Caco-2 (cell line): ENCODE data around the gene ZNF525. TPM values are rescaled to one million over a fixed set of nuclear protein-coding genes. Genes with fewer than 3 reads are reported as not detected.
"Not testable (repeated sequence)": the region's sequence is repeated elsewhere in the genome, so short reads cannot be mapped to it uniquely, and the experiment has no call there.

Experiments
- BruUV-seq: library from RNA; stranded (reverse); fragments of 400-500 nt; replicated peaks from 2 replicates; lab custom pipeline; 2021; lab: Mats Ljungman, UMichigan
- CTCF ChIA-PET: fragments of 300-600 bp; sonication (Branson Sonifier 250); formaldehyde crosslinking; loops from one replicate; lab custom pipeline; 2022; ENCODE audit warnings: antibody characterized with exemption; lab: Charles Lee
- POLR2A ChIA-PET: fragments of 300-600 bp; sonication (Branson Sonifier 250); formaldehyde crosslinking; loops from one replicate; lab custom pipeline; 2022; ENCODE audit warnings: antibody characterized with exemption; lab: Charles Lee
- DNase-seq, 2 experiments: peaks; one replicate each; pipeline versions ENCODE4 v3.0.0 to v3.0.0-alpha.2; 2020 to 2022
- H3K27me3 ChIP-seq: replicated peaks from 2 replicates; pipeline ENCODE4 v1.6.0; 2011; ENCODE audit warnings: low read length; ENCODE audit not compliant: control insufficient read depth, insufficient read depth
- H3K36me3 ChIP-seq: 2 replicates; pipeline ENCODE4 v1.5.1; 2011; ENCODE audit warnings: low read length; ENCODE audit not compliant: control insufficient read depth, insufficient read depth
- H3K4me1 ChIP-seq: fragments of 250-450 bp; sonication (Bioruptor Pico); 2 replicates; pipeline ENCODE4 v1.5.1; 2020; ENCODE audit warnings: mild to moderate bottlenecking
- H3K4me3 ChIP-seq: 2 replicates; pipeline ENCODE4 v1.5.1; 2011; ENCODE audit warnings: low read depth, mild to moderate bottlenecking, control low read depth, low read length
- H3K9me3 ChIP-seq: fragments of 250-450 bp; sonication (Bioruptor Pico); 2 replicates; pipeline ENCODE4 v1.5.1; 2020; ENCODE audit warnings: mild to moderate bottlenecking, moderate library complexity
- H3K27ac Mint-ChIP-seq: one replicate; pipeline ENCODE4 v1.8.0; 2022; ENCODE audit warnings: mixed read lengths; ENCODE audit not compliant: unreplicated experiment
- H3K27me3 Mint-ChIP-seq: one replicate; pipeline ENCODE4 v1.8.0; 2022; ENCODE audit warnings: mixed read lengths; ENCODE audit not compliant: insufficient read depth, unreplicated experiment
- H3K36me3 Mint-ChIP-seq: one replicate; pipeline ENCODE4 v1.8.0; 2022; ENCODE audit warnings: mild to moderate bottlenecking, mixed read lengths; ENCODE audit not compliant: insufficient read depth, unreplicated experiment
- H3K4me1 Mint-ChIP-seq: one replicate; pipeline ENCODE4 v1.8.0; 2022; ENCODE audit warnings: low read depth, mixed read lengths; ENCODE audit not compliant: unreplicated experiment
- H3K4me3 Mint-ChIP-seq: one replicate; pipeline ENCODE4 v1.8.0; 2022; ENCODE audit warnings: mild to moderate bottlenecking, moderate library complexity, mixed read lengths; ENCODE audit not compliant: unreplicated experiment
- H3K9me3 Mint-ChIP-seq: one replicate; pipeline ENCODE4 v1.8.0; 2022; ENCODE audit warnings: mixed read lengths; ENCODE audit not compliant: unreplicated experiment
- intact Hi-C: fragments of 100-400 bp; cut with micrococcal nuclease; formaldehyde crosslinking; loops from one replicate; pipeline ENCODE4 v1.10.0; 2022; ENCODE audit not compliant: unreplicated experiment
- total RNA-seq: library from RNA; stranded (reverse); gene quantifications from 2 replicates; pipeline ENCODE4 v1.2.3, GENCODE V29; 2022
- TF ChIP-seq, protein P1 (sequence below), 2 experiments: fragments of 200-600 bp in 1 of 2; IDR thresholded peaks; 1 replicate in 1 of 2; 2 replicates in 1 of 2; pipeline versions ENCODE4 v1.5.1 to v1.8.0; 2011 to 2022; ENCODE audit warnings: antibody characterized with exemption in 1 of 2, control low read depth in 1 of 2, inconsistent platforms in 1 of 2, low read depth in 1 of 2, low read length in 1 of 2, mild to moderate bottlenecking in 1 of 2, moderate library complexity in 1 of 2; ENCODE audit not compliant: insufficient read depth in 1 of 2, severe bottlenecking in 1 of 2, unreplicated experiment in 1 of 2

ZNF525 gene
- total RNA-seq, 1 experiment from 2014 or later: 15.0 TPM

DNA sequence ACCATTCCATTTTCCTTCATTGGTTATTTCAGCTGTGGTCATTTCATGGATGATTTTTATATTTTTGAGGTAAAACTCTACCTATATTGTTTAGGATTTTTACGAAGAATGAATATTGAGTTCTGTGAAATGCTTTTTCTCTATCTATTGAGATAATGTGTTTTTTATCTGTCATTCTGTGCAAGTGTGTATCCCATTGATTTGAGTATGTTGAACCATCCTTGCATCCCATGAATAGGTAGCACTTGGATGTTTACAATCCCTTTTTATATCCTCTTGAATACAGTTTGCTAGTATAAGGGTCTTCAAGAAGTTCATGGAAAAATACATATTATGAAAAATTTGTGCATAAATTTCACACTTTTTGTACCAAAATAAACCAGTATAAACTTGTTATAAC lies 9.8 kb upstream of the ZNF525 start:
- Mint-ChIP-seq H3K4me3 (no peak overlapping the region), H3K4me1 (no peaks in the 10 kb centered on the region), H3K9me3 (peaks cover 43% of the 10 kb centered on the region), H3K27ac (no peak overlapping the region), H3K27me3 (no peaks in the 10 kb centered on the region), H3K36me3 (peaks cover 46% of the 10 kb centered on the region)
- ChIA-PET POLR2A (no interaction called here), CTCF (no interaction called here)
- H3K9me3 ChIP-seq: peaks cover 30% of the 10 kb centered on the region
- BruUV-seq: no TSS peak
- no peaks in the 10 kb centered on the region for H3K27me3 ChIP-seq
- H3K4me1 ChIP-seq: no peaks in the 10 kb centered on the region
- TF ChIP-seq, protein P1, sequence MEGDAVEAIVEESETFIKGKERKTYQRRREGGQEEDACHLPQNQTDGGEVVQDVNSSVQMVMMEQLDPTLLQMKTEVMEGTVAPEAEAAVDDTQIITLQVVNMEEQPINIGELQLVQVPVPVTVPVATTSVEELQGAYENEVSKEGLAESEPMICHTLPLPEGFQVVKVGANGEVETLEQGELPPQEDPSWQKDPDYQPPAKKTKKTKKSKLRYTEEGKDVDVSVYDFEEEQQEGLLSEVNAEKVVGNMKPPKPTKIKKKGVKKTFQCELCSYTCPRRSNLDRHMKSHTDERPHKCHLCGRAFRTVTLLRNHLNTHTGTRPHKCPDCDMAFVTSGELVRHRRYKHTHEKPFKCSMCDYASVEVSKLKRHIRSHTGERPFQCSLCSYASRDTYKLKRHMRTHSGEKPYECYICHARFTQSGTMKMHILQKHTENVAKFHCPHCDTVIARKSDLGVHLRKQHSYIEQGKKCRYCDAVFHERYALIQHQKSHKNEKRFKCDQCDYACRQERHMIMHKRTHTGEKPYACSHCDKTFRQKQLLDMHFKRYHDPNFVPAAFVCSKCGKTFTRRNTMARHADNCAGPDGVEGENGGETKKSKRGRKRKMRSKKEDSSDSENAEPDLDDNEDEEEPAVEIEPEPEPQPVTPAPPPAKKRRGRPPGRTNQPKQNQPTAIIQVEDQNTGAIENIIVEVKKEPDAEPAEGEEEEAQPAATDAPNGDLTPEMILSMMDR (IDR thresholded peaks at IDR 0.05; ENCODE audit: insufficient read depth in 1 of 2, low read depth in 1 of 2, low read length in 1 of 2, severe bottlenecking in 1 of 2, unreplicated experiment in 1 of 2): no peak
- H3K36me3 ChIP-seq: peaks cover 2% of the 10 kb centered on the region; the same call in 1 of the 2 replicates
- intact Hi-C loops: no loop called here
- no peak overlapping the region for H3K4me3 ChIP-seq
- no peak for DNase-seq

DNA sequence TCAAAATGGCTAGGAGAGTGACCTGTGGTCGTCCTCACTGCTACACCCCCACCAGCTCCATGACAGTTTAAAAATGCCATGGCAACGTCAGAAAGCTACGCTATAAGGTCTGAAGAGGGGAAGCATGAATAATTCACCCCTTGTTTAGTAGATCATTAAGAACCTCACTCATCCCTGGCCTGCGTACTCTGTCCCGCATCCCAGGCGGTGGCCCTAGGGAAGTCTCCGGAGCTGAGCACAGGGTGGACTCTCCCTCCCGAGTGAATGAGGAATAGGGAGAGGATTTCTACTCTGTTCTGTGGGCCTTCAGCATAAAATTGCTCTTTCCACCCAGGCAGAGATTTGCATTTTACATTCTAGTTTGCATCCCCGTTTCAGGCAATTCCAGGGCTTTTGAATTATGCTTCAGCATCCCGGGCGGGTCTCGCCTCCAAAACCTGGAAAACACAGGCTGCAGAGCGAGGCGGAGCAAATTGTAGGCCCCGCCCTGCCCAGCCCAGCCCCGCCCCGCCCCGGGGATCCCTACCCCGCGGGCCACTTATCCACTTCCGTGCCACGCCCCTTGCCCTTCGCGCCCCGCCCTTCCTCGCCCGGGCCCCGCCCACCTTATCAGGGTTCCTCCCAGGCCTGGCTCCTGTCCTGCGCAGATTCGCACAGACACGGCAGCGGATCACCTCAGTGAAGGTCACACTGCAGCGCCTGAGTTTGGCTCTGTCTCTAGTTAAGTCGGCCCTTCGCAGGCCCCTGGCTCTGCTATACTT lies 7.5 kb upstream of the ZNF525 start:
- Mint-ChIP-seq H3K36me3 (peaks cover 23% of the 10 kb centered on the region), H3K4me1 (no peaks in the 10 kb centered on the region), H3K27ac (no peak overlapping the region), H3K9me3 (peaks cover 32% of the 10 kb centered on the region), H3K4me3 (no peak overlapping the region), H3K27me3 (no peaks in the 10 kb centered on the region)
- Histone ChIP-seq H3K27me3 (no peaks in the 10 kb centered on the region), H3K4me1 (no peaks in the 10 kb centered on the region), H3K4me3 (no peak overlapping the region), H3K9me3 (peaks cover 29% of the 10 kb centered on the region), H3K36me3 (no peaks in the 10 kb centered on the region)
- POLR2A ChIA-PET: no interaction called here
- peak in 1 of 2 experiments; percentile 7 for DNase-seq
- TF ChIP-seq, protein P1 (IDR thresholded peaks at IDR 0.05; ENCODE audit: insufficient read depth in 1 of 2, low read depth in 1 of 2, low read length in 1 of 2, severe bottlenecking in 1 of 2, unreplicated experiment in 1 of 2): no peak
- no TSS peak for BruUV-seq
- intact Hi-C loops: no loop called here
- CTCF ChIA-PET: no interaction called here

DNA sequence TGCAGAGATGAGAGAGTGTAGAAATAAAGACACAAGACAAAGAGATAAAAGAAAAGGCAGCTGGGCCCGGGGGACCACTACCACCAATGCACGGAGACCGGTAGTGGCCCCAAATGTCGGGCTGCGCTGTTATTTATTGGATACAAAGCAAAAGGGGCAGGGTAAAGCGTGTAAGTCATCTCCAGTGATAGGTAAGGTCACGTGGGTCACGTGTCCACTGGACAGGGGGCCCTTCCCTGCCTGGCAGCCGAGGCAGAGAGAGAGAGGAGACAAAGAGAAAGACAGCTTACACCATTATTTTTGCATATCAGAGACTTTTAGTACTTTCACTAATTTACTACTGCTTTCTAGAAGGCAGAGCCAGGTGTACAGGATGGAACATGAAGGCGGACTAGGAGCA lies 5.4 kb upstream of the ZNF525 start:
- Mint-ChIP-seq H3K36me3 (peaks cover 10% of the 10 kb centered on the region), H3K9me3 (peaks cover 24% of the 10 kb centered on the region)
- H3K4me3 ChIP-seq, intact Hi-C loops, H3K27me3 Mint-ChIP-seq, H3K27ac Mint-ChIP-seq, H3K4me3 Mint-ChIP-seq, H3K27me3 ChIP-seq, H3K4me1 Mint-ChIP-seq, CTCF ChIA-PET, POLR2A ChIA-PET, BruUV-seq, H3K36me3 ChIP-seq, DNase-seq, H3K4me1 ChIP-seq: not testable (repeated sequence)
- H3K9me3 ChIP-seq: peaks cover 29% of the 10 kb centered on the region
